HG03342 (cell line): ENCODE data around the gene CYP1A2.

Source experiments
- ATAC-seq: cut with Tn5 transposase; IDR thresholded peaks from one replicate; pipeline ENCODE4 v1.9.1; 2021; ENCODE audit warnings: mild to moderate bottlenecking, moderate library complexity; ENCODE audit not compliant: unreplicated experiment

CYP1A2 gene

DNA sequence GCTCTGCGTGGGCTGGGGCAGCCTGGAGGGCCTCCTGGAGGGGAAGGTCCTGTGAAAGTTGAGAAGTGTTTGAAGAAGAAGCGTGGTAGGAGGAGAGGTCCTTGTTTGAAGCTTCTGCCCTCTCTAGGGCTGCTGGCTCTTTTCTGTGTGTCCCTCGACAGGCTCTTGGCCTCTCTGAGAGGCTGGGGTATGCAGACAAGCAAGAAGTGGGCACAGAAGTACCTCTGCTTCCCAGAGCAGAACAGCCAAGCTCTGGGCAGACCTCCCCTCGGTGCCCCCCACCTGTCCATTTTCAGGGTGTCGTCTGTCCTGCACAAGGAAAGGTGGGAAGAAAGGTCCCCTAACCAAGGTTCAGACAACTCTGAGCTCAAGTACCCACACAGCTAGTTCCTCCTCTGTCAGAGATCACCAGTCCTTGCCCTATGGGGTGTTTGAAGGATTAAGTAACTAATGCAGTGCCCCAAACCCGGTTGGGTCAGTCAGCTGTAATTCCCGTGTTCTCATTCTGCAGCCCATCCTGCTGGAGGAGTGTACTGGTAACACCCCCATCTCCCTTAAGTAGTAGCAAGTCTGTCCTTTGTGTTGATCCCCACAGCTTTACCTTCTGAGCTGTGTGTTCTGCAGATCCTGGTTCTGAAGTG, 39.5 kb downstream of the CYP1A2 start:
- no peak for ATAC-seq

DNA sequence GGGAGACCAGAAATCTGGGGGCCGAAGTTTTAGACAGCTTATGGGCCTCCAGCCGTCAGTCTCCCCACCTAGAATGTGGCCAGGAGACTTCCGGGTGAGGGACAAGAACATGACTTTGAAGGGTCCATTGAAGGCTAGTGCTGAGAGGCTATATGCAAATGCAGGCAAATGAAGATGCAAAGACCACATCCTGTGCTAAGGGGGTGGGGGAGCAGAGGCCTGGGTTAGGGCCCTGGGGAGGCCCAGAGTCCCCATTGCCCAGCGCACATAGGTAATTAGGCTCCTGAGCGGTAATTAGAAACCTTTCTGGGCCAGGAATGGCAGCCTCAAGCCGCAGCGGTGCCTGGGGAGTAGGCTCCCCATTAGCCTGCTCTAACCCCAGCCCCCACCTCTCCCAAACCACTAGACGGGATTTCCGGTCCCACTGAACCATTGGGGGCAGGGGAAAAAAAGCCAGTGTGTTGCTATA, 40.1 kb downstream of the CYP1A2 start:
- peak; percentile 22 for ATAC-seq

DNA sequence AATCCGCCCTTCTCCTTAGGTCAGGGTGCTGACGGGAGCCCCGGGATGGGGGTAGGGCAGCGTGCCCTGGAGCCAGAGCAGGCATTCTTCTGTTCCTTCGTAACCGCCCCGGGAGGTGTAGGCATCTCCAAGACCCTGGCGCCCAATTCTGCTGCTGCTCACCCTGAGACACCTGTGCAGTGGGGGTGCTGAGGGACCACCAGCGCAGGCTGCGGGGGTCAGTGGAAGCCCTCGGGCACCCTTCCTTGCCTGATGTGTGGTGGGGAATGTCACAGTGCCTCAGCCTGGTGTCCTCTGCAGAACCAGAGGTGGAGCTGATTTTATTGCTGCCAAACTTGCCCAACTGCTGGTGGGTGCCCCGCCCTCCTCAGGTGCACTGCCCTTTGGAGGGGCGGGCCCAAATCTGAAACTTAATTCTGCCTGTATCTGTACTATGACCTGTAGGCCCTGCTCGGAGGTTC, 40.6 kb downstream of the CYP1A2 start:
- ATAC-seq: no peak

DNA sequence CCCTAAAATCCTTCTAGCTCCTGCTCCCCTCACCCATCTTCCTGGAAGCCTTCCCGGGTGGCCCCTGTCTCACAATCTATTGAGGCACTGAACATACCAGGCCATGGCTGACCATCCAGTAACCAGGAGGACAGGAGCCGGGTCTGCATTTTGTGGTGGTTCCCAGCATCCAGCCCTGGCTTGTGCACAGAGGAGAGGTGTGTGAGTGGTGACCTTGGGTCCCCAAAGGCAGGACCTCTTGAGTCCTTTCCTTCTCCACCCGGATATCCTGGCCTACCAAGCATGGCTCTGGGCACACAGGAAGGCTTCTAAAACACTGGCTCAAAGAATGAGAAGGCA, 41.1 kb downstream of the CYP1A2 start:
- no peak for ATAC-seq

DNA sequence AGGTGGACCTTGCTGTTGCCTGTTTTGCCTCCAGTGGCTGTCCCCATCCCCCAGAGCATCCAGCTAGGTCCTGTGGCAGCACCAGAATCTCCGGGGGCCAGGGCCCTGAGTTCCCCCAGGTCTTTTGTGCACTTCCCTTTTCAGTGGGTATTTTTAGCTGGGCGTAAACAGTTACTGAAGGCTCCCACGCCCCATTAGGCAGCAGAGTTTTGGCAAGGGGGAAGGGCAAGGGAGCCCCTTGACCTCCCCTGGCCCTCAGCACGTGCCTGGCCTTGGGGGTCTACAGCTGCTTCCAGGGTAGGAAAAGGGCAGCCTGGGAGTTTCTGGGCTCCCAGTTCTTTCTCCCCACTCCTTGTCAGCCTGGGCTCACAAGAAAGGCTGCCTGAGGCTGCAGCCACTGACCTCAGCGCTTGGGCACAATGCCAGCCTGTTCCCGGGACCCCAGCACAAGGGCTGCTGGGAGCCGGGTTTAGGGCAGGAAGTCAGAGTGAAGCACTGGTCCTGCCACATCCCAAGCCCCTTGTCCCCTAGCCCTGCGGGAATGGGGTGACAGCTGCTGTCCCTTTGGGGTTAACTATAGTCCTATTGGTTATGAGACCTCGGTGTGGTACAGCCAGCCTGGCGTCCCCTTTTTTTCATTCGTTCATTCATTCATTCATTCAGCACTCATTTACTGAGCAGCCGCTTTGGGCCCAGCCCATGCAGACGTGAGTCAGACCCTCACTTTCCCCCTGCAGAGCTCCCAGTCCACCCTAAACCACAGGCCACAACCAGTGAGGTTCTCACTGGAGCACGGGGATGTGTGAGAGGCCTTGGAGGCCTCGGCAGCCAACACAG, 41.7 kb downstream of the CYP1A2 start:
- no peak for ATAC-seq

DNA sequence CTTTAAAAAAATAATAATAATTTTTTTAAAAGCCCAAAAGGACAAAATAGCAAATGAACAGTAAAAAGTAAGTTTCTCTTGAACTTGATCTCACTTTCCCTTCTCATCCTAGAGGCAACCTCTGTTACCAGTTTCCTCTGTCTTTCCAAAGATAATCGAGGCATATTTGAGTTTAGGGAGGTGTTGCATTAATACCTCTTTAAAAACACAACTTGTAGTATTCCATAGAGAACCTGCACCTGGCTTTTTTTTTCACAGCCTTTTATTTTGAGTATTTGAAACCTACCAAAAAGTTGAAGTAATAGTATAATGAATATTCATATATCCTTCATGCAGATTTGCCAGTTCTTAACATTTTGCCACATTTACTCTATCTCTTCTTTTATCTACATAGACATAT, 42.4 kb downstream of the CYP1A2 start:
- no peak for ATAC-seq

DNA sequence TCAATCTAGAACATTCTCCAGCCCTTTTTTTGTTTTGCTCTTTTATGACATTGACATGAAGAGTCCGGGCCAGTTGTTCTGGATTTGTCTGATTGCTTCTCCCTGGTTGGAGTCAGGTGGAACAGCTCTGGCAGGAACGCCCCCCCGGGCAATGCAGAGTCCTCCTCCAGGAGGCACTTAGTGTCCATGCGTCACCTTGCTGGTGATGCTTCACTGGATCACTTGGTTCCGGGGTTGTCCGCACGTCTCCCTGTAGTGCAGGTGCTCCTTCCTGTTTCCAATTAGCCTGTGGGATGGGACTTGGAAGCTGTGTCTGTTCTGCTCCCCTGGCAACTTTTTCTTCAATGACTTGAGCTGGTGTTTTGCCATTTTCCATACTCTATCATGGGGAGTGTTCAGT, 43.0 kb downstream of the CYP1A2 start:
- no peak for ATAC-seq

DNA sequence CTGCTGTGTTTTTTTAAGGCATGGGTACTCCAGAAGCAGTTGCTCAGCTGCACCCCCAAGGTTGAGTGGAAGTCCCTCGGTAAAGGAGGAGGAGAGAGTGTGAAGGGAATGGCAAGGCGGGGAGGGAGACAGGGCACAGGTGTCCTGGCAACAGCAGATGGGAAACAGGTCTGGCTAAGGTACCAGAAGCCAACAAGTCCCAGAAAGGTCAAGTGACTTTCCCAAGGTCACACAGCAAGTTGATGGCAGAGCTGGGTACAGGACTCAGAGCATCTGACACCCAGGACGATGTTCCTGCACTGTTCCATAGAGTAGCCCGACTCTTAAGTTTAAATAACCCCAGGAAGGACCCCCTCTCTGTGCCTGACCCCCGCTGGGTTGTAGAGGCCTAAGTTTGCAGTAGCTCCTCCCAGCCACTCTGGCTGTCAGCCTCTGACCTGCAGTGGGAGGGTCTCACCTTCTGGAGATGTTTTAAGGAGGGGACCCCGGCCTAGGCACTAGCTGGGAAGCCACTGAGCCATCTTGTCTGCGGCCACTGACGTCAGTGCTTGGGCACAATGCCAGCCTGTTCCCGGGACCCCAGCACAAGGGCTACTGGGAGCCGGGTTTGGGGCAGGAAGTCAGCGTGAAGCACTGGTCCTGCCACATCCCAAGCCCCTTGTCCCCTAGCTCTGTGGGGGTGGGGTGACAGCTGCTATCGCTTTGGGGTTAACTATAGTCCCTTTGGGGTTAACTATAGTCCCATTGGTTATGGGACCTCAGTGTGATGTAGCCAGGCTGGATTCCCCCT, 43.8 kb downstream of the CYP1A2 start:
- ATAC-seq: no peak

DNA sequence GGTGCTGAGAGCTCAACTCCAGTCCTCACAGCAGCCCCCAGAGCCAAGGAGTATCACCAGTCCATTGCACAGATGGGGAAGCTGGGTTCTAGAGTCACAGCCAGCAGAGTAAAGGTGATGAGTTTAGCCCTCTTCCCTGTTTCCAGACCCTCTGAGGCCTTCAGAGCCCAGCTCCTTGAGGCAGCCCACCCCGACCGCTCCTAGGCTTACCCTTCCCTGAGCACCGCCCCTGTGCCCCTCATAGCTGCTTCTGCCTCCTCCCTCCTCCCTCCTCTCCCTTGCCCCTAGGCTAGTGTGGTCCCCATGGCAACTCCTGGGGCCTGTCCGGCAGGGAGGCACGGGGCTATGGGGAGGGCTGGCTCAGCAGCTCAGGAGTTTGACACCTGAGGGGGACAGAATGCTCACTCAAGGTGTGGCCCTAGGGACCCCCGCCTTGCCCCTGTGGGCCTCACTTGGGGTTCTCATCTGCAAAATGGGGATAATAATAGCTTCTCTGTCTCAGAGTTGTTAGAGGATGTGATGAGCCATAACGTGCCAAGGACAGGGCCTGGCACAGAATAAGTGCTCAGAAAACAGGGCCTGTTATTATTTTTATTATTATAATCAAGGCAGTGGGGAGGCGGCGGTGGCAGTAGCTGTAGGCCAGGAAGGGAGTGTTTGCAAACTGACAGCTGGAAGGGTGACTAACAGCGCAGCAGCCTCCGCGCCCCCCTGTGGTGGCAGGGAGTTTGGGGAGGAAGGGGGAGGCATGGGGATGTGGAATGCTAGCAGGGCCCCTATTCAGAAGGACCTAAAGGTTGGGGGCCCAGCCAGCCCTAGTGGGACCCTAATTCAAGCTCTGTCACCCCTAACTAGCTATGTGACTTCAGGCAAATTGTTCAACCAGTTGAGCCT, 44.7 kb downstream of the CYP1A2 start:
- ATAC-seq: no peak

DNA sequence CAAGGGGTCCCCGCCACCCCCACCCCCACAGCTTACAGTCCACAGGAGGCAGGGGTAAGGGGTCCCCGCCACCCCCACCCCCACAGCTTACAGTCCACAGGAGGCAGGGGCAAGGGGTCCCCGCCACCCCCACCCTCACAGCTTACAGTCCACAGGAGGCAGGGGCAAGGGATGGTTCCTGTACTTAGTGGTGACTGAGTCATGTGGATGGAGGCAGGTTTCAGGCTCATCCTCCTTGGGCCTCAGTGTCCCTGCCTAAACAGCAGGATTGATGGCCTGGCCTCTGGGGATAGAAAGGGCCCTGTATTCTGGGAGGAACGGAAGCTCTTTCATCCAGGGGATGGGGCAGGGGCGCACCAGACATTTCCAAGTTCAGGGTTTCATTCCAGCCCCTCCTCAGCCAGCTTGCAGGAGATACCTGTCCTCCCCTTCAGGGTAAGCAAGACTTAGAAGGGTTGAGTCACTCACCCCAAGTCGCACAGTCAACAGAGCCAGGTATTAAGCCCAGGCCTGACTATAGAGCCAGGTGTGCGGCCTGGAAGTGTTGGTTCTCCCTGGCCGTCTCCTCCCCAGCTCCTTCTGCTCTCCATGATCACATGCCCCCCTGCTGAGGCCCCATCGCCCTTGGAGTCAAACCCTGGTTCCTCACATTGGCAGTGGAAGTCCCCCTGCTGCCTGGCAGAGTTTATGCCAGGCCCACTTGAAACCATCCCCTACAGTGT, 45.8 kb downstream of the CYP1A2 start:
- ATAC-seq: no peak

DNA sequence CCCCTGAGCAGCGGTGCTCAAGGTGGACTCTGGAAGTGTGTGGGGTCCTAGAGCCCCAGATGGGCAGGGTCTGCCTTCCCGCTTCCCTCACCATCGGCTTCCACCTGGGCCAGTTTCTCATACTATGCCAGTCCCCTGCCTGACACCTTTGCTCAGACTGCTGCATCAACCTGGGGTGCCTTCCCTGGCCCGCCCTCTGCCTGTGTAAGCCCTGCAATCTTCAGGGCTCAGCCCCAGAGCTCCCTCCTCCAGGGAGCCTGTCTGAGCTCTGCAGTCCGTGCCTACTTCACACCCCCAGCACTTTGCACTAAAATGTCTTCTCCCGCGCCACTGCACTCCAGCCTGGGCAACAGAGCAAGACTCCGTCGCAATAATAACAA, 46.3 kb downstream of the CYP1A2 start:
- no peak for ATAC-seq

DNA sequence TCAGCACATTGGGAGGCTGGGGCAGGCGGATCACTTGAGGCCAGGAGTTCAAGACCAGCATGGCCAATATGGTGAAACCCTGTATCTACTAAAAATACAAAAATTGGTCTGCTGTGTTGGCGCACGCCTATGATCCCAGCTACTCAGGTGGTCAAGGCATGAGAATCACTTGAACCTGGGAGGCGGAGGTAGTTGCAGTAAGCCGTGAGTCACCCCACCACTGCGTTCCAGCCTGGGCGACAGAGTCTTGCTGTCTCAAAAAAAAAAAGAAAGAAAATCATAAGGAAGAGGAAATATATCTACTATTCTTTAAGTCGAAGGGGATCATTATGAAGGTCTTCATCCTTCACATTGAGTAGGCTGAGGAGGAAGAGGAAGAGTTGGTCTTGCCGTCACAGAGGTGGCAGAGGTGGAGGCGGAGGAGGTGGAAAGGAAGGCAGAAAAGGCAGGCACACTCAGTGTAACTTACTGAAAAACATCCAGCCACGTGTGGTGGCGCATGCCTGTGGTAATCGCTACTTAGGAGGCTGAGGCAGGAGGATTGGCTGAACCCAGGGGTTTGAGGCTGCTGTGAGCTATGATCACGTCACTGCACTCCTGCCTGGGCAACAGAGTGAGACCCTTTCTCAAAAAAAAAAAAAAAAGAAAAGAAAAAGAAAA, 47.5 kb downstream of the CYP1A2 start:
- ATAC-seq: no peak

DNA sequence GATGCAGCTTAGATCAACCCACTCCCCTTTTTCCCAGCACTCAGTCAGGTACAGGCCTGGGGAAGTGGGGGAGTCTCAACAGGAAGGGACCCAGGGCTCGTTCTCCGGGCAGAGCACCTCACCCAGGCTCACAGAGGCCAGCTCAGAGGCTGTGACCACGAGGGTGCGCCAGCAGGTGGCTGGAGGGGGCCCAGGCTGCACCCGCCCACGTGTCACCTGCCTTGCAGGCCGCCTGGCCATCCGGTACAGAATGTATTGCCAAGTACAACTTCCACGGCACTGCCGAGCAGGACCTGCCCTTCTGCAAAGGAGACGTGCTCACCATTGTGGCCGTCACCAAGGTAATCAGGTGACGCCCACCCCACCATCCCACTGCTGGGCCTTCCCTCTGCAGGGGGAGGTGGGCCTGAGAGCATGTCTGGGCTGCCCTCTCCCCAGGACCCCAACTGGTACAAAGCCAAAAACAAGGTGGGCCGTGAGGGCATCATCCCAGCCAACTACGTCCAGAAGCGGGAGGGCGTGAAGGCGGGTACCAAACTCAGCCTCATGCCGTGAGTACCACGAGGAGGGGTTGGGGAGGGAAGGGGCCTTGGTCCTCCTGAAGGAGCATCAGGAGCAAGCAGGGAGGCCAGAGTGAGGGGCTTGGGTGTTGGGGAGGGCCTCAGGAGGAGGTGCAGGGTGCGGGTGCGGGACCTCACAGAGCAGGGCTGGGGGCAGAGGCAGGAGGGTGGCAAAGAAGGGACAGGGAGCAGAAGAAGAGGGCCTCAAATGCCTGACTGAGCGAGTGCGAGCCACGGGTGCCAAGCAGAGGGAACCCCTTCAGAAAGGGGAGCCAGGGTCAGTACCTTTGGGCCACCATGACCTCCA, 50.0 kb downstream of the CYP1A2 start:
- ATAC-seq: no peak

DNA sequence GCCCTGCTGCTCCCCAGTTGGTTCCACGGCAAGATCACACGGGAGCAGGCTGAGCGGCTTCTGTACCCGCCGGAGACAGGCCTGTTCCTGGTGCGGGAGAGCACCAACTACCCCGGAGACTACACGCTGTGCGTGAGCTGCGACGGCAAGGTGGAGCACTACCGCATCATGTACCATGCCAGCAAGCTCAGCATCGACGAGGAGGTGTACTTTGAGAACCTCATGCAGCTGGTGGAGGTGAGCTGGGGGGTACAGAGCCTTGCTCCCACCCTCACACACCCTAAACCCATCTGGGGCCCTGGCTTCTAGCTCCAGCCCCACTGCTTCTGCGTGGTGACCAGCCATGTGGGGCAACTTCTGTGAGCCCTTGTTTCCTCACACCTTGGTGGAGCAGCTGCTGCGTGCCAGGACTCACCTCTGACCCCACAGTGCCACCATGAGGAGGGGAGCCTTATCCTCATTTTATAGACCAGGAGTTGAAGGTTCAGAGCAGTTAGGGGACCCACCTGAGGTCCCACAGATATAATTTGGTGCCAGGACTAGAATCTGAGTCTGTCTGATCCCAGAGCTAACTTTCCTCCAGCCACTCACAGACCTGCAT, 50.7 kb downstream of the CYP1A2 start:
- no peak for ATAC-seq

DNA sequence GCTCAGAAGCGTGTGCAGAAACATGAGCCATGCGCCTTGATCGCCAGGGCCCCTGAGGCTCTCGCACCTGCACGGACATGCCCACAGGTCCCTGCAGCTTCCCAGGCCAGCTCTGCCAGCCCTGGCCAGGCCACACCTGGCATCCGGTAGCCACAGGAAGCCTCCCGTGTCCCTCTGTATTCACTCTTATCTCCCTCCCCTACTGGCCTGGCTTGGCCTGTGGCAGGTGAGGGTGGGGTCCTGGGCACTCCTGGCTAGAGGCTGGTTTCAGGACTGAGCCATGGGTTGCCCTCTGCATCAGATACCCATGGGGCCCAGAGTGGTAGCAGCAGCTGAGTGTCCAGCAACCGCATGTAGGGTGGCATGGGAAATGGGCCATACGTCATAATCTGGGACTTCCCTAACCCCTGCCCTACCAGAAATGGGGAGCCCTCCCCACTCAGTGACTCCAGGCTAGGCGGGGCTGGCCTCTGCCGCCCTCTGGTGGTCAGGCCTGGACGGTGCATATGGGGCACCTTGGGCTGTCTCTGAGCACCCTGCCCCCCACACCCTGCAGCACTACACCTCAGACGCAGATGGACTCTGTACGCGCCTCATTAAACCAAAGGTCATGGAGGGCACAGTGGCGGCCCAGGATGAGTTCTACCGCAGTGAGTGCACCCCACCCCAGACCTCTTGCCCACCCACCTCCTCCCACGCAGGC, 51.4 kb downstream of the CYP1A2 start:
- peak; percentile 57 for ATAC-seq

DNA sequence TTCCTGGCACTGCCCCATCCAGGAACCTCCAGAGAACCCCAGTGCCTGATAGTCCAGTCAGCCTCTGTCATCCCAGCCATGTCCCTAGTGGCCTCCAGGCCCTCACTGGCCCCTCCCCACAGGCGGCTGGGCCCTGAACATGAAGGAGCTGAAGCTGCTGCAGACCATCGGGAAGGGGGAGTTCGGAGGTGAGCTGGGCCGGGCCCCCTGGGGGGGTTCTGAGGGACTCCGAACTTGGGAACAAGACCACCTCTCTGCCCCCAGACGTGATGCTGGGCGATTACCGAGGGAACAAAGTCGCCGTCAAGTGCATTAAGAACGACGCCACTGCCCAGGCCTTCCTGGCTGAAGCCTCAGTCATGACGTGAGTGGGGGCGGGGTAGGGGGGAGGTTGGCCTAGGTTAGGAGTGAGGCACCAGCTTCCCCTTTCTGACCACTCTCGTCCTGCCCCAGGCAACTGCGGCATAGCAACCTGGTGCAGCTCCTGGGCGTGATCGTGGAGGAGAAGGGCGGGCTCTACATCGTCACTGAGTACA, 52.0 kb downstream of the CYP1A2 start:
- ATAC-seq: no peak

DNA sequence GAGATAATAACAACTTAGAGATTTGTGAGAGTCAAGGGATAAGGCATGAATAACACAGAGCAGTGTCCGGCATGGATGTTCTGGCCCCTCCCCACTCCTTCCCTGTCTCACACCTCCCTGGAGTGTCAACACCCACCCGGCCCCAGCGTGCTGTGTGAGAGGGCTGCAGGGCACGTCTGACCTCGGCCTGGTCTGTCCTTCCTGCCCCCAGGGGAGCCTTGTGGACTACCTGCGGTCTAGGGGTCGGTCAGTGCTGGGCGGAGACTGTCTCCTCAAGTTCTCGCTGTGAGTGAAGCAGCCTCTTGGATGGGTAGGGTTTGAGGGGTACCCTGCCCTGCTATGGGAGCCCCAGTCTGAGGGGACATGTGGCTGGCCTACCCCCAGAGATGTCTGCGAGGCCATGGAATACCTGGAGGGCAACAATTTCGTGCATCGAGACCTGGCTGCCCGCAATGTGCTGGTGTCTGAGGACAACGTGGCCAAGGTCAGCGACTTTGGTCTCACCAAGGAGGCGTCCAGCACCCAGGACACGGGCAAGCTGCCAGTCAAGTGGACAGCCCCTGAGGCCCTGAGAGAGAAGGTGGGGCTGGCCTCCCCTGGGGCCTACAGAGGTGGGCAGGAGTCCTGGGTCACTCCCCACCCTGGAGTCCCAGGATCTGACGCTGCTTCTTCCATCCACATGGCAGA, 52.8 kb downstream of the CYP1A2 start:
- ATAC-seq: no peak
